ENCODE measurements around the gene SGSH.

The SGSH gene

DNA sequence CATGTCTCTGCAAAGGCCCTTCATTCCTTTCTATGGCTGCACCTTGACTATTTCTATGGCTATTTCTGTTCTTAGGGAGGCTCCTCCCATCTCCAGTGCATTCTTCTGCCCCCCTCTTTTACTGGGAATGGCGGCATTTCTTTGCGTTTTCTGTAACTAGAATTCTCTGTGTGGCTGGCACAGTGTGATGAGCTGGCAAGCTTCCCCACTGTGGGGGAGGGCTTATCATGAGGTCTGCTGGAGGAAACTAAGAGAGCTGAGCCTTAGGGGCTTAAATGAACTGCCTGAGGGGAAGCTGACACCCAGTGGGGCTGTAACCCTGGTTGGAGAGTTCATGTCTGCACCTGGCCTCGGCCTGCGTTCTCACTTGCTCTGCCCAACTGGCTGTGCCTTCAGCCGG, 51.8 kb downstream of the SGSH start:
- DNase-seq (ENCODE audit: low read depth, low spot score), result no peak

DNA sequence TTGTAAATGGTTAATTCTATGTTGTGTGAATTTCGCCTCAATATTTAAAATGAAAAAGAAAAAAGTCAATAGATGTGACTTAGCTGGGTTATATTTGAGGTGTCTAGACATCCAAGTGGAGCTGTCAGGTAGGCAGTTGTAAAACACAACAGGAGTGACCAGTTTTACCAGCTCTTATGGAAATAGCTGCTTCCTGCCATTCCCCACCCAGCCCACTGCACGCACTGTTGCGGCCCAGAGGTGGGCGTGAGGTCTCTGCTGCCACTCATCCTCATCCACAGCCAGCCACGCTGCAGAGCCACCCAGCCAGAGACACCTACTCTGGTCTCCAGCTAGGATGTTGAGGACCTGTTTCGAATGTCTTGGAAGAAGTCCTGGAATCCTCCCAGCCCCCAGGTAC, 53.7 kb downstream of the SGSH start:
- no peak overlapping the region for H3K27ac ChIP-seq
- no peak for DNase-seq (ENCODE audit: low read depth, low spot score)

More for the DNA sequence above, 51.8 kb downstream of the SGSH start:
- H3K27ac ChIP-seq, result no peak overlapping the region

DNA sequence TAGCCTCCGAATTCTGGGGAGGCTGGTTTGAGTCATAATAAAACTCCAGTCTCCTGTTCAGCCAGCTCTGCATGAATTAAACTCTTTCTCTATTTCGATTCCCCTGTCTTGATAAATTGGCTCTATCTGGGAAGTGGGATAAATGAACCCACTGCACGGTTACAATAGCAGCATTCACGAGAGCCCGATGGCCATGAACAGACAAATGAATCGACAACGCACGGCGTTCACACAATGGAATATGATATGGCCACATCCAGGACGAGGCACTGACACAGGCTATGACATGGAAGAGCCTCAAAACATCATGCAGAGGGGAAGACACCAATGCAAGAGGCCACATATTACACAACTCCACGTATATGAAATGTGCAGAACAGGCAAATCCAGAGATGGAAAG, 55.9 kb downstream of the SGSH start:
- no peak overlapping the region for H3K27ac ChIP-seq
- DNase-seq (ENCODE audit: low read depth, low spot score), result no peak

DNA sequence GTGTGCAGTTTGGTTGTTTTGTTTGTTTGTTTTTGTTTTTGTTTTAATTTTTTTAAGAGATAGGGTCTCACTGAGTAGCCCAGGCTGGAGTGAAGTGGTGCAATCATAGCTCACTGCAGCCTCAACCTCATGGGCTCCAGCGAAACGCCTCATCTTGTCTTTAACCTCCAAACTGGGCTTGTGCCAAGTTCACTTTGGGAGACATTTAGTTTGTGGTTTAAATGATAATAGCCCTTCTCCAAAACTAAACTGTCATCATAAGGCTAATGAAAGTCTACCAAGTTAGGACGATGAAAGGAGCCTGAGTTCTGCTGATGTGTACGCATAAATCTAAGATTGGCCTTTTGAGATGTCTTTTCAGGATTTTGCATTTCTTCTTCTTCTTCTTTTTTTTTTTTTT, 56.8 kb downstream of the SGSH start:
- H3K27ac ChIP-seq, result no peak overlapping the region
- DNase-seq (ENCODE audit: low read depth, low spot score), result no peak

DNA sequence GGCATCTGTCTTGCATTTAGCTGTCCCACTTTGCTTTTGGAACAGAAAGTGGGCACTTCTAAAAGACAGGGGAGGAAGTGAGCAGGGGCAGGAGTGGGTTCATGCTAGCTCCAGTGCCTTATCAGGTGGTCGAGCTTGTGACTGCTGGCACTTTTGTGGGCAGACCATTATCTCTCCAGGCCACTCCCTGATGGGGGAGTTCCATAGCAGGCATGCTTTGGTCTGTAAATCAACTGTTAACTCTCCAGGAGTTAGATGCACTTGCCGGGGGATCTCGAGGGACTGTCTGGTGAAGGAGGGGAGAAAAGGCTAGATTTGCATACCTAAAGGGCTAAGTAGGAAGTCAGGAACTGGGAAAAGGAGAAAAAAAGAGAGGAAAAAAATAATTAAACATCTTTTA, 59.6 kb downstream of the SGSH start:
- no peak for DNase-seq (ENCODE audit: low read depth, low spot score)

More for the DNA sequence above, 59.6 kb downstream of the SGSH start:
- no peak overlapping the region for H3K27ac ChIP-seq
